Daoy (cell line): ENCODE measurements around the gene DUSP3. TPM values are rescaled to one million over a fixed set of nuclear protein-coding genes. Genes with fewer than 3 reads are reported as not detected.
A peak's percentile ranks its signal among the peaks of the same experiment; 100 is the strongest.
"Not testable (repeated sequence)": the region's sequence is repeated elsewhere in the genome, so short reads cannot be mapped to it uniquely, and the experiment has no call there.

ENCODE experiments used
- DNase-seq: peaks from one replicate; pipeline ENCODE4 v3.0.0-alpha.2; 2015; ENCODE audit warnings: low read depth
- total RNA-seq: library from RNA; depleted of rRNA; stranded (reverse); fragments of >200 nt; shearing (Covaris generic); gene quantifications from 2 replicates; pipeline ENCODE4 v1.2.3, GENCODE V29; 2014

DUSP3 gene
- total RNA-seq, 1 experiment from 2014 or later: 14.2 TPM

DNA sequence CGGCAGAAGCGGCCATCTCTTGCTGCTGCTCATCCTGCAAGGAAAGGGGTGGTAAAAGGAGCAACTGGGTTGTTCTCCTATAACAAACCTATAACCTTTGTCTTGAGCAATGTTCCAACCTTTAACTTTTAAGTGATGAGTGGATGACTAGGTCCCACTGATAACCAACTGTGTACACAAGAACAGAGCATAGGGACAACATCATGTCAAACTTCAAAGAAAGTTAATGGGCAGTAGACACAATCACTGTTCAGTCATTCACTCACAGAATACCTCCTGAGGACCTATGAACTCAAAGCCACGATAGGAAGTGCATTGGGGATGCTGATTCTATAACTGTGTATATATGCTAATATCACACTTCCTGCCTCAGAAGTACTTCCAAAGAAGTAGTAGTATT is 23.1 kb upstream of the DUSP3 start:
- no peak for DNase-seq

GRCh38 chr17:43800736-43801135 is 22.0 kb upstream of the DUSP3 start:
- no peak for DNase-seq

GRCh38 chr17:43799047-43799446 is 20.3 kb upstream of the DUSP3 start:
- no peak for DNase-seq

DNA sequence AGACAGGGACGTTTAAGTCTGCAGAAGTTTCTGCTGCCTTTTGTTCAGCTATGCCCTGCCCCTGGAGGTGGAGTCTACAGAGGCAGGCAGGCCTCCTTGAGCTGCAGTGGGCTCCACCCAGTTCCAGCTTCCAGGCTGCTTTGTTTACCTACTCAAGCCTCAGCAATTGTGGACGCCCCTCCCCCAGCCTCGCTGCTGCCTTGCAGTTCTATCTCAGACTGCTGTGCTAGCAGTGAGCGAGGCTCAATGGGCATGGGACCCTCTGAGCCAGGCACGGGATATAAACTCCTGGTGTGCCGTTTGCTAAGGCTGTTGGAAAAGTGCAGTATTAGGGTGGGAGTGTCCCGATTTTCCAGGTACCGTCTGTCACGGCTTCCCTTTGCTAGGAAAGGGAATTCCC is 19.2 kb upstream of the DUSP3 start:
- DNase-seq: not testable (repeated sequence)

DNA sequence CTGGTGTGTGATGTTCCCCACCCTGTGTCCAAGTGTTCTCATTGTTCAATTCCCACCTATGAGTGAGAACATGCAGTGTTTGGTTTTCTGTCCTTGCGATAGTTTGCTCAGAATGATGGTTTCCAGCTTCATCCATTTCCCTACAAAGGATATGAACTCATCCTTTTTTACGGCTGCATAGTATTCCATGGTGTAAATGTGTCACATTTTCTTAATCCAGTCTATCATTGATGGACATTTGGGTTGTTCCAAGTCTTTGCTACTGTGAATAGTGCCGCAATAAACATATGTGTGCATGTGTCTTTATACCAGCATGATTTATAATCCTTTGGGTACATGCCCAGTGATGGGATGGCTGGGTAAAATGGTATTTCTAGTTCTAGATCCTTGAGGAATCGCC is 13.9 kb upstream of the DUSP3 start:
- not testable (repeated sequence) for DNase-seq

DNA sequence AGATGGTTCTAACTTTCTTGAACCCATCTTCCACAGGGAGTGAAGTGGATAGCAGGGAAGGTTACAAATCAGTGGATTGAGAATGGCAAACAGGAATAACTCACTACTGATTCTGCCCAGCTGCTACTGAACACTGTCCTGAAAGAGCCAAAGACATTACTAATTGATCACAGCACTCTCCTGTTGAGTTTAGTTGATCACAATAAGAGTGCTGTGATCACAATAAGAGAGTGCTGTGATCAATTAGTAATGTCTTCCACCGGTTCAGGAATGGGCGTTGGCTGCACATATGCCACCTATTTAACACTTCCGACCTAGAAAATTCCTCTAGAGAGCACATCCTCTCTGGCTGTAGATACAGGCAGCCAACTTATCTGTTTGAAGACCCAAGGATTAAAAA is 12.8 kb upstream of the DUSP3 start:
- peak; percentile 30 for DNase-seq

DNA sequence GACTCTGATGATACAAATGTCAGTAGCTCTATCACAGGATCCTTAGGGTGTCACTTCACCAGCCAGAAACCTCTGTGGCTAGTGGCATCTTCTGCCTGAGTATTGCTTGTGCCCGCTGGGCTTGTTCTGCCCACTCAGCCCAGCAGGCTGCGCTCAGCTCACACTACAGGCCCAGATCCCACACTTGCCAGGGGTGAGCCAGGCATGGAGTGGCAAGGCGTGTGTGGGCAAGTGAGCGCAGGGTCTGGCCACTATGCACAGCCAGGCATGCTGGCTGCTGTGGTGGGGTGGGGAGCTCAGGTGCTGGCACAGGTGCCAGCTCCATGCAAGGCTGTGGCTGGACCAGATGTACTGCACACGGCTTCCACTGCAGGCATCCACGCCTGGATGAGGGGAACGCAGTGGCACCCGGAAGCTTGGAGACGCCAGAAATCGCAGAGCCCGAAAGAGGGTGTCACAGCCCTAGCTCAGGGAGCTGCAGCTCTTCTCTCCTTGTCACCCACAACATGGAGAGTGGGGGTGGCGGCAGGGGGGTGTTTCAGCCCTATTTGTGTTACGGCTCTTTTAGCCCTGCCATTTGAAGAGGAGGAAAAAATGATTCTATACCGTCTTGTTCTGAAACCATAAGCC is 11.6 kb upstream of the DUSP3 start:
- no peak for DNase-seq

GRCh38 chr17:43789482-43789881 is 10.7 kb upstream of the DUSP3 start:
- no peak for DNase-seq

GRCh38 chr17:43788540-43788939 is 9.8 kb upstream of the DUSP3 start:
- DNase-seq: no peak

DNA sequence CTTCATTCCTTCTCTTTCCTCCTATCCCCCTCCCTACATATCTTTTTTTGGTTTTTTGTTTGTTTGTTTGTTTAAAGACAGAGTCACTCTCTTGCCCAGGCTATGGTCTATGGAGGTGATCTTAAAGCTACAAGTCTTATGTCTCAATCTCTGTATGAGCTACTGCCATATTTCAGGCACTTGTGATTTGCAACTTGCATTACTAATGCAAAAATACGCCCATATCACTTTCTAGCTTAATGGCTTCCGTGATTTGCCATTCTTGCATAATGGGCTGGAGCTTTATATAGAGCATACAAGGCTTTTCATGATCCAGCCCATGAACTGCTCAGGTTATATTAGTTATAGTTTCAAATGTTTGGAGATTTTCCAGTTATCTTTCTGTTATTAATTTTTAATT is 9.0 kb upstream of the DUSP3 start:
- no peak for DNase-seq

DNA sequence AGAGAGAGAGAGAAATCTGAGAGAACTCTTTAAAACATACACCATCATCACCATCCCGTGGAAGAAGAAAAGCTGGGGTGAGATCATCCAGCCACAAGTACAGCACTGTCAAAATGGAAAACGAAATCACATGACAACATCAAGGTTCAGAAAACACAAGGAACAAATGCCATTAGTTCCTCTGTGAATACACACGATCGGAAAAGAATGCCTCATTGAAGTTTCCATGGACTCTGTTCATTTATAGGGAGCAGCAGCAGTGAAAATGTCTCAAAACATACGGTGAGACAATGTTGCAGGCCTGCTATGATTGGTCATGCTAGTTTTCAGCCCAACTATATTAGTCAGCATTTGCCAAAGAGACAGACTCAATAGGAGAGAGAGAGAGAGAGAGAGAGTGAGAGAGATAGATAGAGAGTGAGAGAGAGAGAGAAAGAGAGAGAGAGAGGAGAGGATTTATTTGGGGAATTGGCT is 5.9 kb upstream of the DUSP3 start:
- DNase-seq: peak; percentile 17

DNA sequence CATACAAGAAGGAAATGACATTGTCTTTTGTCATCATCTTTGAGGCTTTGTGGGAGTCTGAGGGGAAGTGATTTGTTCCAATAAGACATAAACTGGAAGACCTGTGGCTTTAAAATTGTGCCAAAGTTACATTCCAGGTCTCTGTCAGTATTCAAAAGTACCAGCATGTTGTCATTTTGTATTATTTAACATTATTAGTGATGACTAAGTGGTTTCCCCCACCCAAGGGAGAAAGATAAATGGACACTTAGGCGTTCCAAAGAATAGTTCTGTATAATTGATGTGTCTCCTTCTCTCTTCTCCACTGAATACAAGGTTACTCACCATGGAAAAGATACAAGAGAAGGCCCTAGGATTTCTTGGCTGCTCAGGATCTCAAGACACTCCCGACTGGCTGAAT is 5.3 kb upstream of the DUSP3 start:
- DNase-seq: peak; percentile 54

DNA sequence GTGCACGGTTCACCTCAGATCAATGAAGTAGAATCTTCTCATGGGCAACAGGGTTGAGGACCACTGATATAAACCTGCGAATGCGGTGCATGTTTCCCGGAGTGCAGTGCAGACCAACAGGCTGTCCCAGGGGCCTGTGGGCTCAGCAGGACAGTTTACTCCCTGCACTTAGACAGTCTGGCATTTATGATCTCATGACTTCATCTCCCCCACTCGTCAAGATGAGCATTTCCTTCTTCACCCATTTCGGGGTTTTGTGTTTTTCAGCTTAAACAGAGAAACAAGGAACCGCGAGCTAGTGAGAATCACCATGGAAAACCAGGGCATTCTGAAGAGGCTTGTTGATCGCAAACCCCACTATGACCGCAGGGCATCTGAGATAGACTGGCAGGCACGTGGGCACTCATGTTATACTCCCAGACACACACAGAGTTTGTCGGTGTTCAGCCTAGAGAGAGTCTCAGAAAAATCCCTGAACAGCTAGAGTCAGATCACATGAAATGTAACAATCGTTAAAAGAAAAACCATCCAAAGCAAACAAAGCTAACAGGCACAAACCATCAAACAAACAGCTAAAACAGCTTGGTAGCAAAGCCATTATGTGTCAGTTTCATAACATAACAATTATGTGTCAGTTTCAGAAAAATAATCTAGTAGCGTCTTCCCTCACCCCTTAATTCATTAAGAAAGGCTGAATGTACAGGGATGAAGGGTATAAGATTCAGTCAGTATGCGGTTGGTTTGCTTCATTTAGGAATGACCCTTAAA is 4.3 kb upstream of the DUSP3 start:
- DNase-seq: no peak

- DNase-seq: no peak
Measured at GRCh38 chr17:43780135-43780534, 1.4 kb upstream of the DUSP3 start, which contains the start of gene CFAP97D1. Gene CFAP97D1, plus strand, starts transcription at chr17:43780435. Its CDS starts 28 bp downstream, at chr17:43780463.

GRCh38 chr17:43779145-43780125 is 658 bp upstream of the DUSP3 start:
- DNase-seq: no peak

DNA sequence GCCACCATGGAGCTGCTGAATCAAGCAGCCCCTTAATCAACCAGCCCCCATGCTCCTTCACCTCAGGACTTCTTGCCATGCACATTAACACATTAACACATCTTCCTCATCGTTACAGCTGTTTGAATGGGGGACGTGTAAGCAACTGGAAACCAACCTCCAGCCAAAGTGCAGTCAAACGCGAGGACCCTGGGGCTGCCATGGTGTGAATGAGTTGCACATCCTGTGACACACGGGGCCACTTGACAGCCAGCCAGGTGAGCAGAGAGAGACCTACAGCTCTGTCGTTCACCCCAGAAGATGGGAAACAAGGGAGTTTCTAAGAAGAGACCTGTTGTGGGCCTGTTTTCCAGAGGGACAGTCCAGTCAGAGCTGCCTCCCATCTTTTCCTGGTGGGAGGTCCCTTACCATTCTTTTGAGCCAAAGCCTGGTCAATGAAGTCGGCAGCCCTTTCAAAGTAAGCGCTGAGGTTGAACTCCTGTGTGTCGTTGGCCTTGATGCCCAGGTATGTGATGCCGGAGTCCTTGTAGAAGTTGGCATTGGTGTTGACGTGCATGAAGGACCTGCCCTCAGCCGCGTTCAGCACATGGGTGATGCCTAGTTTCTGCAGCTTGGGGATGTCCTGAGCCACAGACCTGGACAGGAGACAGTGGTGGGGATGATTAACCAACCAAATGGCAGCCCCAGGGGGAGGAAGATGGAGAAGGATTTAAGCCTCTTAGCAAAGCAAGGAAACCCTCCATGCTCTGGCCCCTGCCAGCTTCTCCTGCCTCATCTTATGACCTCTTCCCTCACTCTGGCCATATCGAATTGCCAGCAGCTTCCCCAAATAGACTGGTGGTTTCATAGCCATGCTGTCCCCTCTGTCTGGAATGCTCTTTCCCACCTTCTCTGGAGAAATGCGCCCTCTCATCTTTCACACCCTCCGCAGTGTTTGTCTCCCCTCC is 4.2 kb downstream of the DUSP3 start:
- DNase-seq: no peak

- DNase-seq: no peak
Measured at GRCh38 chr17:43772877-43773648, 5.7 kb downstream of the DUSP3 start.

DNA sequence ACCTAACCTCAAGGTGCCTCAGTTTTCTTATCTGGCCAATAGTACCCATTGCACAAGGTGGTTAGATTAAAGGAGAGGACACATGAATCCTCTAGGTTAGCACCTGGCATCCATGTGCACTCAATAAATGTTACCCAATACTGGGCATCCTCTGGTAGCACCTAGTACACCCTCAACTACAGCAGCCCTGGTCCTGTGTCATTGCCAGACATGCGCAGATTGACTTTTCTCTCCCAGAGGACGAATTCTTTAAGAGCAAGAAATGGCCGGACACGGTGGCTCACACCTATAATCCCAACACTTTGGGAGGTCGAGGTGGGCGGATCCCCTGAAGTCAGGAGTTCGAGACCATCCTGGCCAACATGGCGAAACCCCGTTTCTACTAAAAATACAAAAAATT is 7.3 kb downstream of the DUSP3 start:
- DNase-seq: no peak

DNA sequence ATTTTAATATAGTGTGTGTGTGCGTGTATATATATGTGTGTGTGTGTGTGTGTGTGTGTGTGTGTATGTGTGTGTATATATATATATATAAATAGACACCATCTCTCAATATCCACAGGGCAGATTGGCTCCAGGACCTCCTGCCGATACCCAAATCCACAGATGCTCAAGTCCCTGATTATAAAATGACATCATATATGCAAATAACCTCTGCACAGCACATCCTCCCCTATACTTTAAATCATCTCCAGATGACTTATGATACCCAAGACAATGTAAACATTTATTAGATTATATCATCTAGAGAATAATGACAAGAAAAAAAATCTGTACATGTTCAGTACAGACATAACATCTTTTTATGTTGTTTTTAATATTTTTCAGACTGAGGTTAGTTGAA is 7.8 kb downstream of the DUSP3 start:
- DNase-seq: no peak

- DNase-seq: no peak
Measured at GRCh38 chr17:43769859-43770258, 8.9 kb downstream of the DUSP3 start.
